Loucy (cell line): Measurements from ENCODE around the gene PATZ1.

Source experiments
- EZH2phosphoT487 ChIP-seq: fragments of 200-600 bp; IDR thresholded peaks from 2 replicates; pipeline ENCODE4 v1.6.1; 2018; ENCODE audit warnings: antibody characterized with exemption, mild to moderate bottlenecking, moderate library complexity, borderline replicate concordance
- TF ChIP-seq, protein P1 (sequence below): fragments of 200-600 bp; sonication (generic); conservative IDR thresholded peaks from 2 replicates; pipeline ENCODE4 v1.5.1; 2014; ENCODE audit warnings: mild to moderate bottlenecking, antibody characterized with exemption, low read length

- TF ChIP-seq, protein P1, sequence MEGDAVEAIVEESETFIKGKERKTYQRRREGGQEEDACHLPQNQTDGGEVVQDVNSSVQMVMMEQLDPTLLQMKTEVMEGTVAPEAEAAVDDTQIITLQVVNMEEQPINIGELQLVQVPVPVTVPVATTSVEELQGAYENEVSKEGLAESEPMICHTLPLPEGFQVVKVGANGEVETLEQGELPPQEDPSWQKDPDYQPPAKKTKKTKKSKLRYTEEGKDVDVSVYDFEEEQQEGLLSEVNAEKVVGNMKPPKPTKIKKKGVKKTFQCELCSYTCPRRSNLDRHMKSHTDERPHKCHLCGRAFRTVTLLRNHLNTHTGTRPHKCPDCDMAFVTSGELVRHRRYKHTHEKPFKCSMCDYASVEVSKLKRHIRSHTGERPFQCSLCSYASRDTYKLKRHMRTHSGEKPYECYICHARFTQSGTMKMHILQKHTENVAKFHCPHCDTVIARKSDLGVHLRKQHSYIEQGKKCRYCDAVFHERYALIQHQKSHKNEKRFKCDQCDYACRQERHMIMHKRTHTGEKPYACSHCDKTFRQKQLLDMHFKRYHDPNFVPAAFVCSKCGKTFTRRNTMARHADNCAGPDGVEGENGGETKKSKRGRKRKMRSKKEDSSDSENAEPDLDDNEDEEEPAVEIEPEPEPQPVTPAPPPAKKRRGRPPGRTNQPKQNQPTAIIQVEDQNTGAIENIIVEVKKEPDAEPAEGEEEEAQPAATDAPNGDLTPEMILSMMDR, result no peak
- no peak for TF ChIP-seq EZH2phosphoT487
Observed at GRCh38 chr22:31279327-31279669, 66.8 kb downstream of the PATZ1 start.
